Smooth muscle cell (in vitro differentiated cells): ENCODE measurements around the gene SYCP2. TPM values are rescaled to one million over a fixed set of nuclear protein-coding genes. Genes with fewer than 3 reads are reported as not detected.
A peak's percentile ranks its signal among the peaks of the same experiment; 100 is the strongest.

Experiments
- DNase-seq: peaks from one replicate; lab custom pipeline; 2025; ENCODE audit not compliant: unreplicated experiment; lab: John Stamatoyannopoulos, UW
- H2AFZ ChIP-seq: fragments of 200-600 bp; sonication (generic); 2 replicates; pipeline ENCODE4 v1.6.0; 2016; ENCODE audit warnings: antibody characterized with exemption, low read depth, mild to moderate bottlenecking
- H3F3A ChIP-seq: fragments of 200-600 bp; sonication (generic); 2 replicates; pipeline ENCODE4 v1.6.0; 2017; ENCODE audit warnings: antibody characterized with exemption, low read depth
- H3K27ac ChIP-seq: fragments of 200-600 bp; sonication (generic); 2 replicates; pipeline ENCODE4 v1.5.1; 2016; ENCODE audit warnings: low read depth, mild to moderate bottlenecking
- H3K27me3 ChIP-seq: fragments of 200-600 bp; sonication (generic); 2 replicates; pipeline ENCODE4 v1.6.1; 2016; ENCODE audit warnings: low read depth, mild to moderate bottlenecking
- H3K36me3 ChIP-seq: fragments of 200-600 bp; sonication (generic); 2 replicates; pipeline ENCODE4 v1.5.1; 2016; ENCODE audit warnings: low read depth
- H3K4me1 ChIP-seq: fragments of 200-600 bp; sonication (generic); 2 replicates; pipeline ENCODE4 v1.5.1; 2016; ENCODE audit warnings: low read depth
- H3K4me2 ChIP-seq: fragments of 200-600 bp; sonication (generic); 2 replicates; pipeline ENCODE4 v1.6.0; 2016; ENCODE audit warnings: mild to moderate bottlenecking
- H3K4me3 ChIP-seq: fragments of 200-600 bp; sonication (generic); 2 replicates; pipeline ENCODE4 v1.5.1; 2016; ENCODE audit warnings: mild to moderate bottlenecking
- H3K79me2 ChIP-seq: fragments of 200-600 bp; sonication (generic); 2 replicates; pipeline ENCODE4 v1.6.0; 2016; ENCODE audit warnings: low read depth, mild to moderate bottlenecking
- H3K9ac ChIP-seq: fragments of 200-600 bp; sonication (generic); 2 replicates; pipeline ENCODE4 v1.6.0; 2016; ENCODE audit warnings: low read depth
- H3K9me3 ChIP-seq: fragments of 200-600 bp; sonication (generic); replicated peaks from 2 replicates; pipeline ENCODE4 v1.5.1; 2016; ENCODE audit warnings: low read depth
- H4K20me1 ChIP-seq: fragments of 200-600 bp; sonication (generic); 2 replicates; pipeline ENCODE4 v1.6.0; 2016; ENCODE audit warnings: low read depth
- CTCF ChIP-seq: fragments of 200-600 bp; sonication (generic); IDR thresholded peaks from 2 replicates; pipeline ENCODE4 v1.5.1; 2017; ENCODE audit warnings: borderline replicate concordance, mild to moderate bottlenecking, antibody characterized with exemption; ENCODE audit not compliant: insufficient read depth, poor library complexity, severe bottlenecking
- WGBS: methylation state at CpG from one replicate; pipeline ENCODE4 v1.1.7; 2016; ENCODE audit warnings: low lambda C conversion rate; 5-methylcytosine and 5-hydroxymethylcytosine counted together
- polyA plus RNA-seq: library from polyadenylated mRNA; unstranded; fragments of >200 nt; fragmentation: Nextera tagmentation; extraction: Ambion mirVana; gene quantifications from 2 replicates; pipeline ENCODE4 v1.2.1, GENCODE V29; 2016
- total RNA-seq: library from RNA; depleted of rRNA; stranded (reverse); fragments of >200 nt; gene quantifications from 2 replicates; pipeline ENCODE4 v1.2.3, GENCODE V29; 2014

SYCP2 gene
- total RNA-seq (0.49 and 0.54 TPM in 2 replicates), polyA plus RNA-seq (0.37 and 0.42 TPM in 2 replicates)

- H4K20me1 ChIP-seq = peaks cover 17% of the 10 kb centered on the region
- no peaks in the 10 kb centered on the region for H3K27me3 ChIP-seq
- H3K9me3 ChIP-seq = no peaks in the 10 kb centered on the region
- no peak for DNase-seq
- 72% methylated on average over 47 of the region's 65 CpGs for WGBS
- no peak for TF ChIP-seq CTCF
- peak within 1 kb of the TSS; percentile 99 for H2AFZ ChIP-seq
- H3K4me1 ChIP-seq = no peaks in the 10 kb centered on the region
- no peaks in the 10 kb centered on the region for H3K79me2 ChIP-seq
- H3K4me2 ChIP-seq = peak within 1 kb of the TSS; percentile 93
- no peak within 1 kb of the TSS for H3K27ac ChIP-seq
- no peak within 1 kb of the TSS for H3K9ac ChIP-seq
- no peaks in the 10 kb centered on the region for H3F3A ChIP-seq
- no peaks in the 10 kb centered on the region for H3K36me3 ChIP-seq
- H3K4me3 ChIP-seq = peak within 1 kb of the TSS; percentile 75
Measured at GRCh38 chr20:59933296-59933848, at the start of gene SYCP2. SYCP2 (minus strand) TSS chr20:59933637; CDS start chr20:59922413, 11,224 bp downstream.

- DNase-seq = no peak
- H3K9ac ChIP-seq = no peak overlapping the region
- H3K4me1 ChIP-seq = no peaks in the 10 kb centered on the region
- H4K20me1 ChIP-seq = no peaks in the 10 kb centered on the region
- H3K4me3 ChIP-seq = no peak overlapping the region
- H3K36me3 ChIP-seq = no peaks in the 10 kb centered on the region
- TF ChIP-seq CTCF = no peak
- H3K4me2 ChIP-seq = no peak overlapping the region
- H3K27me3 ChIP-seq = no peaks in the 10 kb centered on the region
- H3F3A ChIP-seq = no peaks in the 10 kb centered on the region
- H3K9me3 ChIP-seq = no peaks in the 10 kb centered on the region
- H3K79me2 ChIP-seq = no peaks in the 10 kb centered on the region
- 95% methylated on average over 9 of the region's 9 CpGs for WGBS
- no peak overlapping the region for H2AFZ ChIP-seq
- H3K27ac ChIP-seq = no peak overlapping the region
Measured at GRCh38 chr20:59983076-59983475, 49.6 kb upstream of the SYCP2 start.

DNA sequence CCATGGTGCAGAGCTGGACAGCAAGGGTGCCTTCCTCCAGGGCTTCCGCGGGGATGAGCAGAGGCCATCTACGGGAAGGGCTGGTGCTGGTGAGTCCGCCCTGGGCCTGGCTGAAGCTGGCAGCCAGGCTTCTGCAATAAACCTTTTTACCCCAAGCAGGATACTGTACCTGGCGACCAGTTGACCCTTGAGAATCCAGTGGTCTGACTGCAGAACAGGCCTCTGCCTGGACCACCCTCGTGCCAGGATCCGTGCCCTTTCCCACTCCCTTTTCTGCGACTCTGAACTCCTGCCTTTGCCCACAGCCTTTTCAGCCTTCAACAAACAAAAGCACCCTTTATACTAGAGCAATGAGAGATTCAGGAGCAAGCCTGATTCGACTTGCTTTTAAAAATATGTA, 43.6 kb upstream of the SYCP2 start:
- Histone ChIP-seq H3K4me1 (no peaks in the 10 kb centered on the region), H3K4me3 (no peak overlapping the region), H3K27ac (no peak overlapping the region), H3K9me3 (no peaks in the 10 kb centered on the region), H3K79me2 (no peaks in the 10 kb centered on the region), H2AFZ (no peak overlapping the region), H3K4me2 (no peak overlapping the region), H4K20me1 (no peaks in the 10 kb centered on the region), H3F3A (no peaks in the 10 kb centered on the region), H3K36me3 (no peaks in the 10 kb centered on the region), H3K9ac (no peak overlapping the region), H3K27me3 (no peaks in the 10 kb centered on the region)
- 95% methylated on average over 9 of the region's 9 CpGs for WGBS
- DNase-seq = no peak
- no peak for TF ChIP-seq CTCF

GRCh38 chr20:59976156-59976782, 42.8 kb upstream of the SYCP2 start:
- WGBS = 87% methylated on average over 6 of the region's 6 CpGs
- Histone ChIP-seq H3K4me1 (no peaks in the 10 kb centered on the region), H3K4me2 (no peak overlapping the region)

More at GRCh38 chr20:59976156-59976782, 42.8 kb upstream of the SYCP2 start:
- no peak overlapping the region for H3K27ac ChIP-seq
- no peaks in the 10 kb centered on the region for H3K79me2 ChIP-seq
- no peaks in the 10 kb centered on the region for H3F3A ChIP-seq
- no peak overlapping the region for H2AFZ ChIP-seq
- H3K36me3 ChIP-seq = no peaks in the 10 kb centered on the region
- H3K9me3 ChIP-seq = no peaks in the 10 kb centered on the region
- H4K20me1 ChIP-seq = no peaks in the 10 kb centered on the region
- no peak overlapping the region for H3K4me3 ChIP-seq
- DNase-seq = no peak
- H3K9ac ChIP-seq = no peak overlapping the region
- no peak for TF ChIP-seq CTCF
- no peaks in the 10 kb centered on the region for H3K27me3 ChIP-seq
